Astrocyte of the cerebellum (primary cell): ENCODE measurements around the gene TICAM1.
A peak's percentile ranks its signal among the peaks of the same experiment; 100 is the strongest.

Experiments used
- DNase-seq: peaks from one replicate; pipeline ENCODE4 v3.0.0-alpha.2; 2011; ENCODE audit warnings: low read depth
- H3K4me3 ChIP-seq: 2 replicates; pipeline ENCODE4 v1.5.1; 2011; ENCODE audit warnings: mild to moderate bottlenecking, low read depth, low read length, moderate library complexity
- CTCF ChIP-seq: IDR thresholded peaks from 2 replicates; pipeline ENCODE4 v1.5.1; 2012; ENCODE audit warnings: low read length, low read depth, moderate library complexity, mild to moderate bottlenecking; ENCODE audit errors: missing control alignments
- in situ Hi-C: cut with HindIII; loops from 2 replicates; pipeline ENCODE4 v1.10.0; 2017; ENCODE audit warnings: low sequenced_read_pairs

TICAM1 gene

GRCh38 chr19:4774136-4774535, 57.4 kb downstream of the TICAM1 start:
- H3K4me3 ChIP-seq: no peak overlapping the region
- no peak for DNase-seq
- TF ChIP-seq CTCF: no peak
- in situ Hi-C loops: no loop called here

- no peak for DNase-seq
- in situ Hi-C loops: no loop called here
- no peak overlapping the region for H3K4me3 ChIP-seq
- no peak for TF ChIP-seq CTCF
Measured at GRCh38 chr19:4773047-4773640, 58.4 kb downstream of the TICAM1 start.

GRCh38 chr19:4772566-4772965, 58.9 kb downstream of the TICAM1 start:
- in situ Hi-C loops: no loop called here
- DNase-seq: no peak
- no peak overlapping the region for H3K4me3 ChIP-seq
- no peak for TF ChIP-seq CTCF

- in situ Hi-C loops: no loop called here
- no peak for TF ChIP-seq CTCF
Measured at GRCh38 chr19:4768934-4769777, 62.4 kb downstream of the TICAM1 start.

More at GRCh38 chr19:4768934-4769777, 62.4 kb downstream of the TICAM1 start:
- H3K4me3 ChIP-seq: no peak overlapping the region
- DNase-seq: peak; percentile 80
